ENCODE results near the gene ARIH2.
A peak's percentile ranks its signal among the peaks of the same experiment; 100 is the strongest.

Gene ARIH2

GRCh38 chr3:49020330-49021212 lies 101.9 kb downstream of the ARIH2 start:
- DNase-seq (ENCODE audit: low read depth), result no peak

DNA sequence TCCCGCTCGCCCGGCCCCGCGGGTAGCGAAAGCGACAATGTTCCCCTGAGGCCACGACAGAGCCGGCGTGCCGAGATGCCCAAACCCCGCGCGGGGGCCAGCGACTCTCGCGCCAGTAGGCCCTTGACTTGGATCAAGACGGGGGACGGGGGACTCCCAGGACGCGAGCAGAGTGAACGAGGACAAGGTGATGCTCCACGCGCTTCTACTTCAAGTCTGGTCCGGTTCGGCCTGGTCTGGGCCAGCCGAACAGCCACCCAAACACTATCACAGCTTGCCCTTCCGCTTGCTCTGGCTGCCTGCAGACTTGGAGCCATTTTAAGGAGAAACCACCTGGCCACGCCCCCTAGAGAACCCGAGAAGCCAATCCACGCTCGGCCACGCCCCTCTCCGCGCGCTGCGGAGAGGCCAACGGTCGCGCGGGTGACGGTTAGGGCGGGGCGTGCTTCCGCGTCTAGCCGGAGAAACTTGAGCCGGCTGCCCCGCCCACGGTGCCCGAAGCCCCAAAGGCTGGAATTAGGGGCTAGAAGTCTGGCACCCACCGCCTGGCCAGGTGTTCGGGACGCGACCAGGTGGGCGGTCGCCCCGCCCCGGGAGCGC lies 102.7 kb downstream of the ARIH2 start:
- DNase-seq (ENCODE audit: low read depth), result peak; percentile 98

DNA sequence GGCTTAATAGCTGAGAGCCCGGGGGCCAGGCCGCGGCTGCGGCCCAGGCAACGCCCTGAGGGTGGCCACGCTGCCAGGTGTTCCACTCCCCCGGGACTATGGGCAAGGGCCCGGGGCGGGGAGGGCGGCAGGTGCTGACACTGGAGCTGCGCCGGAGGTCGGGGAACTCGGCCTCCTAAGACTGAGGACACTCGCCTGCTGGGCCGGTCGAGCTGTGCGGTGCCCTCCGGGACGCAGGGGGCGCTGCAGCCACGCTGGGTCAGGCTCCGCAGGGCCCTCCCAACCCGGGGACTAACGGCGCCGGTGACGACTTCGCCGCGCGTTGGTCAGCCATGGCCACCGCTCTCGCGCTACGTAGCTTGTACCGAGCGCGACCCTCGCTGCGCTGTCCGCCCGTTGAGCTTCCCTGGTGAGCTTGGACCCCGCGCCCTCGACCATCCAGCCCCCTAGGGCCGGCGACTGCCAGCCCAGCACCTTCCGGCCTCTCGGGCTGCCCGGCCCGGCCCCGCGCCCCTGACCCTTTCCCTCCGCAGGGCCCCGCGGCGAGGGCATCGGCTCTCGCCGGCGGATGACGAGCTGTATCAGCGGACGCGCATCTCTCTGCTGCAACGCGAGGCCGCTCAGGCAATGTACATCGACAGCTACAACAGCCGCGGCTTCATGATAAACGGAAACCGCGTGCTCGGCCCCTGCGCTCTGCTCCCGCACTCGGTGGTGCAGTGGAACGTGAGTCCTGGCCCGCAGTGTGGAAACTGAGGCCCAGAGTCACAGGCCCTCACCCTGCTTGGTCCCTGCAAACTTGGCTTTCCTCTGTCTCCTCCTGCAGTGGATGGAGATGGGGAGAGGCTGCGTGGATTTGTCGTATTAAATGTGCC lies 103.4 kb downstream of the ARIH2 start, which contains the start of gene NDUFAF3:
TSS of gene NDUFAF3 (plus strand) at position 309 of the 875 bp plus-strand sequence. CDS start at position 333, 24 bp downstream.
- DNase-seq (ENCODE audit: low read depth), result peak; percentile 76

DNA sequence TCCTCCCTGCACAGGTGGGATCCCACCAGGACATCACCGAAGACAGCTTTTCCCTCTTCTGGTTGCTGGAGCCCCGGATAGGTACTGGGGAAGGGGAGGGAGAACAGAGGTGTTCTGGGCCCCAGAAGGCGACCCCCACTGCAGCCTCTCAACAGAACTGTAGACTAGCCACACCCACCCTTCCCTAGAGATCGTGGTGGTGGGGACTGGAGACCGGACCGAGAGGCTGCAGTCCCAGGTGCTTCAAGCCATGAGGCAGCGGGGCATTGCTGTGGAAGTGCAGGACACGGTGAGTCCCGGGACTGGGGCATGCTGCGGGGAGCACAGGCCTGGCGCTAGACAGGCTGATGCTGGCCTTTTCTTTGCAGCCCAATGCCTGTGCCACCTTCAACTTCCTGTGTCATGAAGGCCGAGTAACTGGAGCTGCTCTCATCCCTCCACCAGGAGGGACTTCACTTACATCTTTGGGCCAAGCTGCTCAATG lies 104.1 kb downstream of the ARIH2 start:
- DNase-seq (ENCODE audit: low read depth), result no peak

GRCh38 chr3:49023775-49024174 lies 105.1 kb downstream of the ARIH2 start:
- DNase-seq (ENCODE audit: low read depth), result no peak

GRCh38 chr3:49024449-49024848 lies 105.8 kb downstream of the ARIH2 start:
- no peak for DNase-seq (ENCODE audit: low read depth)

GRCh38 chr3:49025005-49025792 lies 106.6 kb downstream of the ARIH2 start:
- no peak for DNase-seq (ENCODE audit: low read depth)

DNA sequence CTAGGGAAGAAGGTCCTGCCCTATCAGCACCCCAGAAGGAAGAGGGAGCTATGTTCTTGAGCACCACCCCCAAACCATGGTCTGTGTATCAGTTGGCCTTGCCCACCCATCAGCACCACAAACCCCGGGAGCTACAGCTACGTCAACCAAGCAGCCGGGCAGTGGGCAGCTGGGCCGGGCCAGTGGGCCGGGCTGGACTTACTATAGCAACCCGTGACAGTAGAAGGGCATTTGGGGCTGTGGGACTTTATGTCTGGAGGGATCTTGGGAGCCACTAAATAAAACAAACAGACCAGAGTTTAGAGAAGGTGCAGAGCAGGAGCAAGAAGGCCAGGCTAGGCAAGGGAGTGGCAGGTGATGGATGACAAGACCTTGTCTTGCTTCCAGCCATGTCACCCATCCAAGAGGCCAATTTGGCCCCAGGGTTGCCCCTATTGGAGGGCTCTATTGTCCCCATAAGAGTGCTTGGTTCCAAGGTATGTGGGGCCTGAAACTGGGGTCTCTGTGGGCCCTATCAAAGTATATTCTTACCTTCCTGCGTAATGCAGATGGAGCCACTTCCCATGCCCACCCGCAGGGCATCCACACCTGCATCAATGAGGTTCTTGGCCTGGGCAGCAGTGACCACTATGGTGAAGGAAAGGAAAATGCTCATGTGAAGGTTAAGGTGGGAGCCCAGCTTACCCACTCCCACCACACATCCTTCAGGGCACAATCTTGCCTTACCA lies 107.3 kb downstream of the ARIH2 start:
- DNase-seq (ENCODE audit: low read depth), result no peak

- no peak for DNase-seq (ENCODE audit: low read depth)
Measured at GRCh38 chr3:49026536-49026935, 107.9 kb downstream of the ARIH2 start.

- no peak for DNase-seq (ENCODE audit: low read depth)
Measured at GRCh38 chr3:49027634-49028033, 109.0 kb downstream of the ARIH2 start.

GRCh38 chr3:49028298-49028672 lies 109.6 kb downstream of the ARIH2 start:
- DNase-seq (ENCODE audit: low read depth), result no peak

DNA sequence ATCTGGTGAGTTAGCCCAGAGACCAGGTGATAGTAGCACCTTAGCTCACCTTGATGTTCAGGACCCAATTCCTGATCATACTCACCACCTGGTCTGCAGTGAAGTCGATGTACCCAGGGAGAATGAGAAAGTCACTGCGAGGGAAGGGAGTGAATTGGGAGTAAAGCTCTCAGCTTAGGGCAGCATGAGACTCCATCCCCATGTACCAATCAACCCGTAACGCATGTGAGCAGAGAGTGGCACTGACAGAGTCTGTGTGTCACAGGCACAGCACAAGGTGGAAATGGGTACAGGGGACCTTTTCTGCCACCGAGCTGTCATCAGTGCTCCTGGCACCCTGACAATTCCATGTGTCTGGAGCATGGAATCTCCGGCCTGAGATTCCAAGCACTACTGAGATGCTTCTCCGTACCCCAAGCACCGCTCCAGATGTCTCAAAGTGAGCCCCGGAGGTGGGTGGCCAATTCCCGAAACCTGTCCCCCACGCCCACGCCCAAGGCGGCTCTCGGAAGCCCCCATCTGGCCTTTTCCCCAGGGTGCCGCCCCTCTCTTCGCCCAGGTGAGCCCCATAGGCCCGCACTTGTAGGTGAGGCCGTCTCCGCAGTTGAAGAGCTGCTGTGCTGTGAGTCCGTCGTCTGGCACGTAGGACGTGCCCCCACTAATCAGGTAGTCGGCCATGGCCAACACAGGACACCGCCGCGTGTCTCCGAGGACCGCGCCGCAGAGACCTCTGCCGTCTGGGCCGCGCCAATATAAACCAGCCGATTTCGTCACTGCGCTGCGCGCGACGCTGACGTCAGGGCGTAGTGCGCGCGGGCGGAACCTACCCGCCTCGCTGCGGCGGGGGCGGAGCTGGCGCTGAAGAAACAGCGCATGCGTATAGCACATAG lies 110.3 kb downstream of the ARIH2 start, which contains the start of gene IMPDH2:
TSS of gene IMPDH2 (minus strand) at position 726 of the 890 bp plus-strand sequence. CDS start at position 678, 48 bp downstream.
- DNase-seq (ENCODE audit: low read depth), result peak; percentile 80

GRCh38 chr3:49029563-49029884 lies 110.9 kb downstream of the ARIH2 start:
- no peak for DNase-seq (ENCODE audit: low read depth)

DNA sequence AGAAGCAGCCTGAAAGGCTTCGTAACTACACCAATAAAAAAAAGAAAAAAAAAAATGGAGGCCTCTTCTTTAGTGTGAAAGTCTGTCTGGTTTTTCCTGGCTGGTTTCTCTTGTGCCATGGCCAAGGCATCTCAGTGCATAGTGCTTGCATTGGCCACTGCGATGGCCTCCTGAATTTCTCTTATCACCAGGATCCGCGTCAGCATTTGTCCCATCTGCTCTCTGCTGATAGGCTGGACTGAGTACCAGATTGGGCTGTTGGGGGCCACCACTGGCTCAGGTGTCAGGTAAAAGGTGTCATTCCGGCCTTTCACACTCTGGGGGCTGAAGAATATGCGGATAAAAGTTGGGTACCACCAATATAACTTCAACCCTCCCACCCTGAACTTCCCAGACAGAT lies 111.7 kb downstream of the ARIH2 start:
- no peak for DNase-seq (ENCODE audit: low read depth)

- no peak for DNase-seq (ENCODE audit: low read depth)
Measured at GRCh38 chr3:49032646-49033304, 114.1 kb downstream of the ARIH2 start.

GRCh38 chr3:49034650-49035049 lies 116.0 kb downstream of the ARIH2 start:
- no peak for DNase-seq (ENCODE audit: low read depth)

GRCh38 chr3:49035281-49035680 lies 116.6 kb downstream of the ARIH2 start:
- no peak for DNase-seq (ENCODE audit: low read depth)

Measured in stimulated activated CD8-positive, alpha-beta memory T cell treated with anti-CD3 and anti-CD28 coated beads, Interleukin-15, amount 100 ng/mL, for 1 hour (primary cell).